ENCODE data around the gene ACTL8. TPM values are rescaled to one million over a fixed set of nuclear protein-coding genes. Genes with fewer than 3 reads are reported as not detected.
A peak's percentile ranks its signal among the peaks of the same experiment; 100 is the strongest.

ACTL8 gene
- total RNA-seq, 1 experiment from 2014 or later, result not detected

DNA sequence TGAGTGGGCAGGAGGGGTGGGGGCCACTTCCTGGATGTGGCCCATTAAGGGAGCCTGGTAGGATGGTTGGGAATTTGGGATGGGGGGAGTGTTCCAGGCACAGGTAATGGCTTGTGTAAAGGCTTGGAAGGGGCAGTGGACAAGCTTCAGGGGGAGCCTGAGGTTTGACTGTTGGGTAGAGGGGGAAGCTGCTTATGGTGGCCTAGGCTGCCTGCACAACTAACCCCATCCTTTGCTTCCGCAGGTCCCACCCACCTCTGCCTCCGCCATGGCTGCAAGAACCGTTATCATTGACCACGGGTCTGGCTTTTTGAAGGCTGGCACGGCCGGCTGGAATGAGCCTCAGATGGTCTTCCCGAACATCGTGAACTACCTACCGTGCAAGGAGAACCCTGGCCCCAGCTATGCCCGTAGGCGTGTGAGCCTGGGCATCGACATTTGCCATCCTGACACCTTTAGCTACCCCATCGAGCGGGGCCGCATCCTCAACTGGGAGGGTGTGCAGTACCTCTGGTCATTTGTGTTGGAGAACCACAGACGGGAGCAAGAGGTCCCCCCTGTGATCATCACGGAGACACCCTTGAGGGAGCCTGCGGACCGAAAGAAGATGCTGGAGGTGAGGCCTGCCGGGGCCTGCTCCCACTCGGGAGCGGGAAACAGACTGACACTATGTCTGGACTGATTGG is 67.8 kb downstream of the ACTL8 start:
- in situ Hi-C loops (cut with HindIII; ENCODE audit: low pct_unique_long_range_greater_than_20kb, low sequenced_read_pairs) (no loop called here), intact Hi-C loops (cut with micrococcal nuclease; ENCODE audit: unreplicated experiment) (loop anchor here (10.0 kb wide), 1 partner anchor 158 kb away; no protein-coding TSS in a partner anchor)
- no peak for ATAC-seq
- Histone ChIP-seq H3K9me3 (ENCODE audit: control insufficient read depth, insufficient read depth, low read depth, low read length) (no peaks in the 10 kb centered on the region), H3K27ac (ENCODE audit: low read length) (no peak overlapping the region), H3K36me3 (ENCODE audit: control insufficient read depth, insufficient read depth, low read length) (no peaks in the 10 kb centered on the region), H3K27me3 (ENCODE audit: control insufficient read depth, insufficient read depth, low read length) (no peaks in the 10 kb centered on the region; the same call in 1 of the 2 replicates), H3K4me1 (ENCODE audit: control insufficient read depth, insufficient read depth, low read length) (no peaks in the 10 kb centered on the region), H3K4me3 (ENCODE audit: low read depth in 2 of 2, low read length in 2 of 2) (no peak overlapping the region)
- DNase-seq (ENCODE audit: low read depth, low spot score), result no peak
- ChIA-PET POLR2A (no interaction called here), CTCF (no interaction called here)
- BruUV-seq (replicated peaks), result no TSS peak
- no peak for TF ChIP-seq SIN3A (IDR thresholded peaks at IDR 0.05; ENCODE audit: borderline replicate concordance, insufficient read depth, low read depth, low read length)
- no peak for TF ChIP-seq CTCF (IDR thresholded peaks at IDR 0.05)
- no peak for TF ChIP-seq TCF7L2 (IDR thresholded peaks at IDR 0.05; ENCODE audit: low read depth, low read length)
- no peak for TF ChIP-seq REST (IDR thresholded peaks at IDR 0.05; ENCODE audit: insufficient read depth in 1 of 2, low read depth in 2 of 2, low read length in 1 of 2)
- TF ChIP-seq POLR2AphosphoS5 (IDR thresholded peaks at IDR 0.05; ENCODE audit: low read depth, low read length), result no peak

GRCh38 chr1:17825273-17826164 is 70.4 kb downstream of the ACTL8 start:
- in situ Hi-C loops (cut with HindIII; ENCODE audit: low pct_unique_long_range_greater_than_20kb, low sequenced_read_pairs) (no loop called here), intact Hi-C loops (cut with micrococcal nuclease; ENCODE audit: unreplicated experiment) (loop anchor here (10.0 kb wide), 1 partner anchor 161 kb away; no protein-coding TSS in a partner anchor)
- Histone ChIP-seq H3K4me3 (ENCODE audit: low read depth in 2 of 2, low read length in 2 of 2) (no peak overlapping the region), H3K27ac (ENCODE audit: low read length) (no peak overlapping the region), H3K27me3 (ENCODE audit: control insufficient read depth, insufficient read depth, low read length) (peaks cover 3% of the 10 kb centered on the region), H3K9me3 (ENCODE audit: control insufficient read depth, insufficient read depth, low read depth, low read length) (no peaks in the 10 kb centered on the region), H3K36me3 (ENCODE audit: control insufficient read depth, insufficient read depth, low read length) (no peaks in the 10 kb centered on the region), H3K4me1 (ENCODE audit: control insufficient read depth, insufficient read depth, low read length) (no peaks in the 10 kb centered on the region)
- DNase-seq (ENCODE audit: low read depth, low spot score) (no peak), ATAC-seq (peak; percentile 58; the same call in 1 of the 2 replicates)
- BruUV-seq (replicated peaks), result no TSS peak
- POLR2A ChIA-PET, result no interaction called here
- CTCF ChIA-PET, result interaction anchor here (0.7 to 1.2 kb wide), 2 partner anchors 17 to 164 kb away, joined by 3 to 4 read pairs; no protein-coding TSS in a partner anchor
- no peak for TF ChIP-seq POLR2AphosphoS5 (IDR thresholded peaks at IDR 0.05; ENCODE audit: low read depth, low read length)
- no peak for TF ChIP-seq CTCF (IDR thresholded peaks at IDR 0.05)
- TF ChIP-seq SIN3A (IDR thresholded peaks at IDR 0.05; ENCODE audit: borderline replicate concordance, insufficient read depth, low read depth, low read length), result no peak
- TF ChIP-seq TCF7L2 (IDR thresholded peaks at IDR 0.05; ENCODE audit: low read depth, low read length), result no peak
- no peak for TF ChIP-seq REST (IDR thresholded peaks at IDR 0.05; ENCODE audit: insufficient read depth in 1 of 2, low read depth in 2 of 2, low read length in 1 of 2)

Data from Panc1 (cell line).